ENCODE results near the gene URI1. TPM values are rescaled to one million over a fixed set of nuclear protein-coding genes. Genes with fewer than 3 reads are reported as not detected.

The URI1 gene
- total and polyA plus RNA-seq, 2 of the 8 experiments (the other 6 are each of a cell fraction or from before 2014, with no cell fraction given), result 27.7 to 64.3 TPM

GRCh38 chr19:30009013-30009412, 67.0 kb downstream of the URI1 start:
- FAIRE-seq, result peak; percentile 28
- Histone ChIP-seq H3K4me2 (ENCODE audit: insufficient read depth in 1 of 2, low read depth in 2 of 2, low read length in 2 of 2) (no peak overlapping the region), H3K56ac (replicated peaks; ENCODE audit: insufficient read length, low read depth, low read length) (no peak overlapping the region), H3K9me3 (ENCODE audit: insufficient read depth in 2 of 2, low read depth in 1 of 2, low read length in 1 of 2) (no peaks in the 10 kb centered on the region), H3K79me1 (ENCODE audit: low read depth, low read length) (no peaks in the 10 kb centered on the region), H2BK15ac (ENCODE audit: low read length) (no peak overlapping the region), H4K8ac (ENCODE audit: extremely low read depth, insufficient read depth, low read length) (no peak overlapping the region), H4K91ac (replicated peaks; ENCODE audit: insufficient read length, low read length) (no peak overlapping the region), H2AFZ (ENCODE audit: low read length) (no peak overlapping the region), H3K79me2 (ENCODE audit: control insufficient read depth in 1 of 2, insufficient read depth in 2 of 2, low read length in 2 of 2) (no peaks in the 10 kb centered on the region), H3K27me3 (replicated peaks in 1 of 4; ENCODE audit: control insufficient read depth in 3 of 4, extremely low read depth in 1 of 4, insufficient read depth in 3 of 4, low read length in 3 of 4) (no peaks in the 10 kb centered on the region), H3K23ac (ENCODE audit: insufficient read length) (no peak overlapping the region), H2BK12ac (ENCODE audit: low read depth, low read length) (no peak overlapping the region), H4K20me1 (replicated peaks in 1 of 2; ENCODE audit: control insufficient read depth in 1 of 2, insufficient read depth in 2 of 2, low read length in 2 of 2) (peaks cover 0 to 2% of the 10 kb centered on the region in 2 experiments), H4K5ac (ENCODE audit: insufficient read length, low read depth, low read length) (no peak overlapping the region), H2BK5ac (ENCODE audit: low read depth, low read length) (no peak overlapping the region), H2BK20ac (ENCODE audit: low read length) (no peak overlapping the region), H3K4me1 (replicated peaks in 1 of 4; ENCODE audit: control insufficient read depth in 3 of 4, insufficient read depth in 4 of 4, low read length in 3 of 4) (no peaks in the 10 kb centered on the region), H2BK120ac (replicated peaks; ENCODE audit: low read depth, low read length) (no peak overlapping the region), H3K4ac (replicated peaks; ENCODE audit: insufficient read length, low read depth, low read length) (no peak overlapping the region), H2AK5ac (ENCODE audit: low read depth, low read length) (no peak overlapping the region), H3K9ac (replicated peaks in 1 of 4; ENCODE audit: extremely low read depth in 1 of 4, low read depth in 3 of 4, low read length in 3 of 4) (no peak overlapping the region), H3K23me2 (ENCODE audit: low read depth, low read length) (no peaks in the 10 kb centered on the region), H3K14ac (ENCODE audit: insufficient read length) (no peak overlapping the region), H3K27ac (ENCODE audit: low read depth, low read length) (no peak overlapping the region), H3K18ac (ENCODE audit: extremely low read depth, low read length) (no peak overlapping the region), H3K36me3 (ENCODE audit: control insufficient read depth in 2 of 4, insufficient read depth in 4 of 4, low read length in 3 of 4) (peaks cover 0 to 13% (median 3%) of the 10 kb centered on the region in 4 experiments; a peak in 3 of 8 replicates), H3K4me3 (ENCODE audit: extremely low read depth in 1 of 4, insufficient read depth in 2 of 4, low read depth in 3 of 4, low read length in 4 of 4) (no peak overlapping the region)
- CTCF ChIA-PET (ENCODE audit: partially characterized antibody), result no interaction called here
- 96% methylated on average over 10 of the region's 10 CpGs; no CpG with 5 or more reads in 1 of the 2 experiments for WGBS, 2 experiments (ENCODE audit: extremely low coverage in 1 of 2, insufficient coverage in 1 of 2, insufficient read length in 1 of 2, insufficient replicate concordance in 2 of 2, low coverage in 1 of 2, low lambda C conversion rate in 2 of 2, missing lambda C conversion rate in 1 of 2)
- no peak for DNase-seq (ENCODE audit: low read depth in 1 of 2, low spot score in 2 of 2)
- POLR2A ChIA-PET (ENCODE audit: partially characterized antibody), result no interaction called here
- TF ChIP-seq CEBPB (IDR thresholded peaks at IDR 0.05; ENCODE audit: low read depth, low read length), result no peak
- no peak for TF ChIP-seq CTBP2 (IDR thresholded peaks at IDR 0.05; ENCODE audit: borderline replicate concordance, insufficient read depth, insufficient read length, low read length)
- TF ChIP-seq PHF8 (conservative IDR thresholded peaks at IDR 0.05; ENCODE audit: low read depth, low read length), result no peak
- TF ChIP-seq BRCA1 (IDR thresholded peaks at IDR 0.05; ENCODE audit: low read depth, low read length), result no peak
- no peak for TF ChIP-seq EP300 (IDR thresholded peaks at IDR 0.05; ENCODE audit: borderline replicate concordance in 1 of 2, low read depth in 2 of 2, low read length in 2 of 2)
- no peak for TF ChIP-seq KDM1A (IDR thresholded peaks at IDR 0.05; ENCODE audit: borderline replicate concordance, low read length)
- TF ChIP-seq CREB1 (IDR thresholded peaks at IDR 0.05), result no peak
- TF ChIP-seq KDM4A (IDR thresholded peaks at IDR 0.05; ENCODE audit: low read depth, low read length, severe bottlenecking), result no peak
- TF ChIP-seq ASH2L (IDR thresholded peaks at IDR 0.05; ENCODE audit: low read length), result no peak
- TF ChIP-seq POU5F1 (IDR thresholded peaks at IDR 0.05; ENCODE audit: low read depth, low read length), result no peak

All from H1 (cell line).